ENCODE measurements around the gene TAS1R3. TPM values are rescaled to one million over a fixed set of nuclear protein-coding genes. Genes with fewer than 3 reads are reported as not detected.

Gene TAS1R3
- total RNA-seq, 1 donor: under 0.01 TPM

- peak; percentile 94 for DNase-seq (ENCODE audit: insufficient read length, low spot score, missing footprints)
- peak; percentile 30 for TF ChIP-seq CTCF (IDR thresholded peaks at IDR 0.05; ENCODE audit: extremely low read depth, low read depth, low read length)
- Histone ChIP-seq H3K27ac (ENCODE audit: low read depth, low read length) (peak overlapping the region; percentile 51), H3K9me3 (ENCODE audit: low read depth, low read length) (no peaks in the 10 kb centered on the region), H3K27me3 (ENCODE audit: insufficient read depth, low read length) (no peaks in the 10 kb centered on the region), H3K36me3 (ENCODE audit: insufficient read depth, low read length) (peaks cover 12% of the 10 kb centered on the region), H3K4me1 (ENCODE audit: insufficient read depth, low read length) (peaks cover 34% of the 10 kb centered on the region), H3K4me2 (ENCODE audit: insufficient read depth, low read length) (peak overlapping the region; percentile 89), H4K20me1 (ENCODE audit: insufficient read depth, low read length) (peaks cover 55% of the 10 kb centered on the region), H2AFZ (ENCODE audit: low read length) (no peak overlapping the region), H3K79me2 (ENCODE audit: insufficient read depth, low read length) (peaks cover 62% of the 10 kb centered on the region), H3K4me3 (ENCODE audit: insufficient read depth, low read length) (peak overlapping the region; percentile 86)
Observed at GRCh38 chr1:1306070-1306660, 24.9 kb upstream of the TAS1R3 start.

GRCh38 chr1:1306661-1307260, 24.3 kb upstream of the TAS1R3 start:
- Histone ChIP-seq H3K4me3 (ENCODE audit: insufficient read depth, low read length) (peak overlapping the region; percentile 86), H3K36me3 (ENCODE audit: insufficient read depth, low read length) (peaks cover 18% of the 10 kb centered on the region), H3K4me2 (ENCODE audit: insufficient read depth, low read length) (peak overlapping the region; percentile 89), H3K27ac (ENCODE audit: low read depth, low read length) (peak overlapping the region; percentile 28), H3K27me3 (ENCODE audit: insufficient read depth, low read length) (no peaks in the 10 kb centered on the region), H3K79me2 (ENCODE audit: insufficient read depth, low read length) (peaks cover 62% of the 10 kb centered on the region), H3K9me3 (ENCODE audit: low read depth, low read length) (no peaks in the 10 kb centered on the region), H4K20me1 (ENCODE audit: insufficient read depth, low read length) (peaks cover 53% of the 10 kb centered on the region), H2AFZ (ENCODE audit: low read length) (no peak overlapping the region), H3K4me1 (ENCODE audit: insufficient read depth, low read length) (peaks cover 34% of the 10 kb centered on the region)
- no peak for TF ChIP-seq CTCF (IDR thresholded peaks at IDR 0.05; ENCODE audit: extremely low read depth, low read depth, low read length)
- DNase-seq (ENCODE audit: insufficient read length, low spot score, missing footprints): no peak

GRCh38 chr1:1307261-1307922, 23.7 kb upstream of the TAS1R3 start:
- no peaks in the 10 kb centered on the region for H3K27me3 ChIP-seq (ENCODE audit: insufficient read depth, low read length)
- peaks cover 18% of the 10 kb centered on the region for H3K36me3 ChIP-seq (ENCODE audit: insufficient read depth, low read length)
- H2AFZ ChIP-seq (ENCODE audit: low read length): no peak overlapping the region
- no peaks in the 10 kb centered on the region for H3K9me3 ChIP-seq (ENCODE audit: low read depth, low read length)
- peak; percentile 95 for DNase-seq (ENCODE audit: insufficient read length, low spot score, missing footprints)
- H3K4me3 ChIP-seq (ENCODE audit: insufficient read depth, low read length): peak overlapping the region; percentile 86
- peaks cover 34% of the 10 kb centered on the region for H3K4me1 ChIP-seq (ENCODE audit: insufficient read depth, low read length)
- no peak for TF ChIP-seq CTCF (IDR thresholded peaks at IDR 0.05; ENCODE audit: extremely low read depth, low read depth, low read length)
- peak overlapping the region; percentile 89 for H3K4me2 ChIP-seq (ENCODE audit: insufficient read depth, low read length)
- peaks cover 47% of the 10 kb centered on the region for H4K20me1 ChIP-seq (ENCODE audit: insufficient read depth, low read length)
- peak overlapping the region; percentile 28 for H3K27ac ChIP-seq (ENCODE audit: low read depth, low read length)
- peaks cover 60% of the 10 kb centered on the region for H3K79me2 ChIP-seq (ENCODE audit: insufficient read depth, low read length)
